Neuron (in vitro differentiated cells): Measurements from ENCODE around the gene STYXL1.
A peak's percentile ranks its signal among the peaks of the same experiment; 100 is the strongest.
"Not testable (repeated sequence)": the region's sequence is repeated elsewhere in the genome, so short reads cannot be mapped to it uniquely, and the experiment has no call there.

Experiments used
- H2AFZ ChIP-seq: one replicate; pipeline ENCODE4 v1.6.1; 2013; ENCODE audit warnings: low read depth, mild to moderate bottlenecking, inconsistent platforms, low read length, moderate library complexity
- H3K27me3 ChIP-seq: one replicate; pipeline ENCODE4 v1.6.1; 2013; ENCODE audit warnings: low read length; ENCODE audit not compliant: insufficient read depth
- H3K36me3 ChIP-seq: one replicate; pipeline ENCODE4 v1.6.1; 2013; ENCODE audit warnings: low read length; ENCODE audit not compliant: insufficient read depth
- H3K4me1 ChIP-seq: one replicate; pipeline ENCODE4 v1.6.1; 2013; ENCODE audit warnings: low read length; ENCODE audit not compliant: insufficient read depth
- H3K4me3 ChIP-seq: 2 replicates; pipeline ENCODE4 v1.5.1; 2013; ENCODE audit warnings: mild to moderate bottlenecking, low read length, moderate library complexity
- H3K9me3 ChIP-seq: one replicate; pipeline ENCODE4 v1.6.1; 2013; ENCODE audit warnings: low read length

Gene STYXL1

GRCh38 chr7:76008156-76008687 lies 39.6 kb downstream of the STYXL1 start:
- Histone ChIP-seq H2AFZ (no peak overlapping the region), H3K9me3 (no peaks in the 10 kb centered on the region), H3K4me3 (no peak overlapping the region), H3K4me1 (no peaks in the 10 kb centered on the region), H3K36me3 (peaks cover 23% of the 10 kb centered on the region), H3K27me3 (no peaks in the 10 kb centered on the region)

DNA sequence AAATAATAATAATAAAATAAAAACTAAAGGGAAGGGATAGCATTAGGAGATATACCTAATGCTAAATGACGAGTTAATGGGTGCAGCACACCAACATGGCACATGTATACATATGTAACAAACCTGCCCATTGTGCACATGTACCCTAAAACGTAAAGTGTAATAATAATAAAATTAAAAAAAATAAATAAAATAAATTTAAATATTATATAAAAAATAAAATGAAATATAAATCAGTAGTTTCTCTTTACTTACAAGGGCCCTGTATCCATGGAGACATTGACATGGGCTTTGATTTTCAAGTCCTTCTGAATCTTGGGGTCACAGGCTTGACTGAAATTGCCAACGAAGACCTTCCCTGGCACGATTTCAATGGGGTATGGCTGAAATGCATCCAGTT lies 42.8 kb downstream of the STYXL1 start:
- not testable (repeated sequence) for H3K9me3 ChIP-seq, H3K4me3 ChIP-seq

GRCh38 chr7:76003351-76003750 lies 44.4 kb downstream of the STYXL1 start:
- H2AFZ ChIP-seq = no peak overlapping the region

More for the DNA sequence above, 42.8 kb downstream of the STYXL1 start:
- H3K4me1 ChIP-seq, H2AFZ ChIP-seq, H3K27me3 ChIP-seq: not testable (repeated sequence)
- H3K36me3 ChIP-seq = peaks cover 39% of the 10 kb centered on the region

GRCh38 chr7:76002822-76003221 lies 45.0 kb downstream of the STYXL1 start:
- Histone ChIP-seq H3K27me3 (no peaks in the 10 kb centered on the region), H3K36me3 (peaks cover 43% of the 10 kb centered on the region), H3K4me1 (no peaks in the 10 kb centered on the region), H2AFZ (no peak overlapping the region), H3K9me3 (no peaks in the 10 kb centered on the region), H3K4me3 (no peak overlapping the region)

More at GRCh38 chr7:76003351-76003750, 44.4 kb downstream of the STYXL1 start:
- Histone ChIP-seq H3K36me3 (peaks cover 42% of the 10 kb centered on the region), H3K4me3 (no peak overlapping the region), H3K9me3 (no peaks in the 10 kb centered on the region), H3K4me1 (no peaks in the 10 kb centered on the region), H3K27me3 (no peaks in the 10 kb centered on the region)

DNA sequence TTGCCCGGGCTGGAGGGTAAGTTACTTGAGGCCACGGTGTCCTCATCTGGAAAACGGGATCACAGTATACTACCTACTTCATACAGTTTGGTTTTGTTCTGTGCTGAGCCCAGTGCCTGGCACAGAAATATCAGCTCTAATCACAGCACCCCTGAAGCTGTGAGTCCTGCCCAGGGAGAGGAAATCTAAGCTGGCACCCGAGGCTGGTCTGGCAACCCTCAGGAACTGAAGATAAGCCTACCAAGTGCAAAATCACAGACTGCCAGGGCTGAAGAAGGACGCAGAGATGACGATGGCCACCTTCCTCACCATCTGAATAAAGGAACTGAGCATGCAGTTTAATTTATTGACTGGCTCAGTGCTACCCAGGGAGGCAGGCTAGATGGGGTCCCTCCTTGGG lies 45.7 kb downstream of the STYXL1 start:
- H3K4me3 ChIP-seq = no peak overlapping the region
- H2AFZ ChIP-seq = no peak overlapping the region
- no peaks in the 10 kb centered on the region for H3K9me3 ChIP-seq
- H3K36me3 ChIP-seq = peaks cover 45% of the 10 kb centered on the region
- H3K4me1 ChIP-seq = no peaks in the 10 kb centered on the region
- no peaks in the 10 kb centered on the region for H3K27me3 ChIP-seq

DNA sequence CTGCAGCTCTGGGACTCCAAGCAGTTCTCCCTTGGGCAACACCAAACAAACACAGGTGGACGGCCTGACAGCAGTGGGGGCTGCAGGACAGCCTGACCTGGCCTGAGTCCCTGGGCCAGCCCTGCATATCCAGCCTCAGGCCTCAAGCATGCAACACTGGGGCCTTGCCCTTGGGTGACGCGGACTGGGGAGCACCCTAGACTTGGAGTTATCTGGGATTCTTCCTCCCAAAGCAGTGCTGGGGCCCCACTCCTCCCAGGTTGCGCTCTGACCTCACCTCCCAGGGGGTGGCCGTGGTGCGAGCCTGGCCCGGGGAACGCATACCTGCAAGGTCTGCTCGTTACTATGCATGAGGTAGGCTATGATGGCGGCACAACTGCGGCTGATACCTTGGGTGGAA lies 47.2 kb downstream of the STYXL1 start:
- Histone ChIP-seq H3K36me3 (peaks cover 50% of the 10 kb centered on the region), H2AFZ (no peak overlapping the region), H3K4me3 (no peak overlapping the region), H3K4me1 (no peaks in the 10 kb centered on the region), H3K27me3 (no peaks in the 10 kb centered on the region), H3K9me3 (no peaks in the 10 kb centered on the region)

GRCh38 chr7:75998038-75998437 lies 49.8 kb downstream of the STYXL1 start:
- Histone ChIP-seq H3K36me3 (peaks cover 36% of the 10 kb centered on the region), H3K27me3 (no peaks in the 10 kb centered on the region), H3K9me3 (no peaks in the 10 kb centered on the region), H2AFZ (no peak overlapping the region), H3K4me1 (peaks cover 14% of the 10 kb centered on the region), H3K4me3 (no peak overlapping the region)

DNA sequence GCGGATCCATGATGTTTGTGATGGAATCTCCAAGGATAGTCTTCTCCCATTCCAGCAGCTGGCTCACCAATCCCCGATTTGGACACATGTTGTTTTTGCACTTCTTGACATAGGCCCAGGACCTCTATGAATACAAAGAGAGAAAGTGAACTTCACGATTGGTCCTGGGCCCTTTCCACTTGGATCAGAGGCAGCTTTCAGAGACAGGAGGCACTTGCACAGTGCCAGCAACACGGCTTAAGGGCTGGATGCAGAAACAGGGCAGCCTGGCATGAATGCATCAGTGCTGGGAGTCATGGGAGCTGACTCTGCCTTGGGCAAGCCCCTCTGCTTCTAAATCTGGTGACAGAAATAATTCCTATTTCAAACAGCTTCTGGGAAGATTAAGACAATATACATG lies 51.3 kb downstream of the STYXL1 start:
- peaks cover 15% of the 10 kb centered on the region for H3K4me1 ChIP-seq
- H2AFZ ChIP-seq = no peak overlapping the region
- no peak overlapping the region for H3K4me3 ChIP-seq
- H3K9me3 ChIP-seq = no peaks in the 10 kb centered on the region
- no peaks in the 10 kb centered on the region for H3K27me3 ChIP-seq
- H3K36me3 ChIP-seq = peaks cover 27% of the 10 kb centered on the region

DNA sequence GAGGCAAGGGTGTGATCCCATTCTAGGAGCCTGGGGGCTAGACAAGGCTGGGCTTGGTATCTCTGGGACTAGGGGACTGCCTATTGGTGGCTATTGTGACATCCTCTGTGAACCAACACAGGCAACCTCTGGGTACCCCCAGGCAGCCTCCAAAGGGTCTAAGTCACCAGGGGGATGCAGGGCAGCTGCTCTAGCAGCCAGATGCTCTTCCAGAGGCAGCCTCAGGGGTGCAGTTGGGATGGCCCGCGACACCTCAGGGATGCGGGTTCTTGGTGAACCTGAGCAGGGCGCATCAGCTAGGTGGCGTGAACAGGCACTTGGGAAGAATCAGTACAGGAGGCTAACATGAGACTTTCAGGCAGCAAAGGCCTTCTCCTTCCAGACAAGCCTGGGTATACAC lies 51.8 kb downstream of the STYXL1 start:
- Histone ChIP-seq H3K4me3 (no peak overlapping the region), H3K4me1 (peaks cover 15% of the 10 kb centered on the region), H3K27me3 (no peaks in the 10 kb centered on the region), H2AFZ (no peak overlapping the region), H3K9me3 (no peaks in the 10 kb centered on the region), H3K36me3 (peaks cover 23% of the 10 kb centered on the region)

DNA sequence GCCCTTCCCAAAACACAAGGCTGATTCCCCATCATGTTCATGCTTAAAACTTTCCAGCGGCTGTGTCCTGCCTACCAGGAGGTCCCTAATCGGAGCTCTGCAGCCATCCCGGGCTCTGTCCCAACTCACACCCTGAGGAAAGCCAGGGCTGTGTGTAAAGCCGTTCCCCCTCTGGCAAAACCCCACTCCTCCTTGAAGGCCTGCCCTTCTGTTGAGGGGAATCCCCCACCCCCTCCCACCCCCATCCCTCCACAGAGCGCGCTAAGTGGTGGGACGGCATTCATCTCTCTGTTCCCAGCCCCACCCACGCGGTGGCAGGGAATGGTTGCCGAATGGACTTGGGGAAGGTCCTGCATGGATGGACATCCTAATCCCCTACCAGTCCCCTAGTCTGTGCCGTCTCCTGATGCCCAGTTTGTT lies 52.7 kb downstream of the STYXL1 start:
- H3K9me3 ChIP-seq = no peaks in the 10 kb centered on the region
- H3K4me1 ChIP-seq = peaks cover 15% of the 10 kb centered on the region
- no peaks in the 10 kb centered on the region for H3K27me3 ChIP-seq
- H2AFZ ChIP-seq = peak overlapping the region; percentile 10
- H3K36me3 ChIP-seq = peaks cover 14% of the 10 kb centered on the region
- peak overlapping the region; percentile 65 for H3K4me3 ChIP-seq

- peak within 1 kb of the TSS; percentile 31 for H2AFZ ChIP-seq
- H3K4me1 ChIP-seq = peaks cover 15% of the 10 kb centered on the region
- H3K4me3 ChIP-seq = peak within 1 kb of the TSS; percentile 65
- no peaks in the 10 kb centered on the region for H3K27me3 ChIP-seq
- no peaks in the 10 kb centered on the region for H3K9me3 ChIP-seq
- peaks cover 14% of the 10 kb centered on the region for H3K36me3 ChIP-seq
Measured at GRCh38 chr7:75994388-75995051, 53.3 kb downstream of the STYXL1 start, which contains the start of gene TMEM120A. TSS of gene TMEM120A (minus strand) at chr7:75994595. CDS start at chr7:75994570, 25 bp downstream.

DNA sequence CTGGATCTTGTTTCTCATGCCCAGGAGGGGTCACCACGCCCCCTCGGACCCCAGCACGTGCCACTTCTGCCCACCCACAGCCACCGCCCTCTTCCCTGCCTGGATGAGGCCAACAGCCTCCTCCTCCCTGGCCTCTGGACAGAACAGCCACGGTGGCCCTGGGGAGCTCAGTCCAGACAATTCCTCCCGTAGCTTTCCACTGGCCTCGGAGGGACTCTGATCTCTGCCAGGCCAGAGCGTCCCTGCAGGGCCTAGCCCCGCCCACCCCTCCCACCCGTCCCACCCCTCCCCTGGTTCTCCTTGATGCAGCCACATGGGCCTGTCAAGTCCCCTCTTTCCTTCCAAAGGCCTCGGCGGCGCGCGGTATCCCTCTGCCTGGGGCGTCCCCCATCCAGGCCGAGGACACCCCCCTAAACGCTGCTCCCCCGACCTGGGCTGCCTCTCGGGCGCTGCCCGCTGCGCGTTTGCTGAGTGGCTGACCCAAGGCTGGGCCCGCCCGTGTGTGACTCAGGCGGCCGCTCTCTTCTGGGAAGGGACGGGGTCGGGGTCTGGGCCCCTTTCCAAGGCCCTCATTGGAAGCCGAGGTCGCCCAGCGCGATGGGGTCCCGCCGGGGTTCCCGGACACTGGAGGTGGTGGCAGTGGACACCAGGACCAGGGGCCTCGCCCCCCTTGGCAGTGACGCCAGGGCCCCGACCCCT lies 54.0 kb downstream of the STYXL1 start:
- H3K36me3 ChIP-seq = peaks cover 14% of the 10 kb centered on the region
- peak overlapping the region; percentile 65 for H3K4me3 ChIP-seq
- H3K27me3 ChIP-seq = no peaks in the 10 kb centered on the region
- peaks cover 15% of the 10 kb centered on the region for H3K4me1 ChIP-seq
- H2AFZ ChIP-seq = peak overlapping the region; percentile 31
- no peaks in the 10 kb centered on the region for H3K9me3 ChIP-seq

DNA sequence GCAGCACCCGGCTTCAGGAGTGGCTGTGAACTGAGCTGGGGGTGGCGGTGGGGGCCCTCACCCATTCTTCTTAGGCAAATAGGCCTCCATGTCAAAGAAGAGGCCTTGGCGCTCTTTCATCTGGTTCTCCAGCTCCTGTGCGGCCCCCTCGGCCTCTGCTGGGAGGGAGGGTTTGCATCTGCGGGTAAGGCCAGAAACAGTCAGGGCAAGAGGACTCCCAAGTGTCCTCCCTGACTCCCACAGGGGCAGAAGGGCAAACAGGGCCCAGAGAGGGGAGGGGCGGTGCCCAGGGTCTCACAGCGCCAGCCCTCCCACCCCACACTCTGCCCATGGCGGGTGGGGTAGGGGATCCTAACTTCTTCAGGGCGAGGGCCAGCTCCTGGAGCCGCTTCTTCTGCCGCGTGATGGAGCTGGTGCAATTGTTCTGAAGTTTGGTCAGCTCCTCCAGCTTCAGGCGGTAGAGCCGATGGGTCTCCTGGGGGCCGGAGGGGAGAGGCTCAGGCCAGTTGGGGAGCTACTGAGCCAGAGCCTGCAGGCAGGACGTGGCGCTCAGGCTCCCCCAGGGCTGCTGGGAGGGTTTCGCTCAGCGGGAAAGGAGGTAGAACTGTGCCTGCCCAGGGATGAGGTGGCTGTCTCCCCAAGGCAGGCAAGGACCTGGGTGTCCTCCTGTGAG lies 55.6 kb downstream of the STYXL1 start:
- Histone ChIP-seq H3K27me3 (no peaks in the 10 kb centered on the region), H3K9me3 (no peaks in the 10 kb centered on the region), H3K36me3 (peaks cover 17% of the 10 kb centered on the region), H2AFZ (no peak overlapping the region), H3K4me3 (no peak overlapping the region), H3K4me1 (peaks cover 15% of the 10 kb centered on the region)
